ENCODE data around the gene DAB2. TPM values are rescaled to one million over a fixed set of nuclear protein-coding genes. Genes with fewer than 3 reads are reported as not detected.

DAB2 gene
- total and polyA plus RNA-seq, 2 of the 8 experiments (the other 6 are each of a cell fraction or from before 2014, with no cell fraction given), result 2.6 to 4.9 TPM

- H3K9ac ChIP-seq (replicated peaks in 1 of 4; ENCODE audit: extremely low read depth in 1 of 4, low read depth in 3 of 4, low read length in 3 of 4), result no peak overlapping the region
- no peak overlapping the region for H3K27ac ChIP-seq (ENCODE audit: low read depth, low read length)
- H2BK15ac ChIP-seq (ENCODE audit: low read length), result no peak overlapping the region
- no peaks in the 10 kb centered on the region for H3K36me3 ChIP-seq (ENCODE audit: control insufficient read depth in 2 of 4, insufficient read depth in 4 of 4, low read length in 3 of 4)
- H4K20me1 ChIP-seq (replicated peaks in 1 of 2; ENCODE audit: control insufficient read depth in 1 of 2, insufficient read depth in 2 of 2, low read length in 2 of 2), result no peaks in the 10 kb centered on the region
- no peak overlapping the region for H3K4me2 ChIP-seq (ENCODE audit: insufficient read depth in 1 of 2, low read depth in 2 of 2, low read length in 2 of 2)
- ChIA-PET POLR2A (ENCODE audit: partially characterized antibody) (interaction anchor here (1.6 kb wide), 1 partner anchor 40 kb away, joined by 3 read pairs; the partner anchor contains the start of gene DAB2), CTCF (ENCODE audit: partially characterized antibody) (interaction anchor here (1.1 to 2.3 kb wide), 4 partner anchors 8 to 167 kb away, joined by 3 to 12 read pairs (median 8); no protein-coding TSS in a partner anchor)
- no peak overlapping the region for H4K91ac ChIP-seq (replicated peaks; ENCODE audit: insufficient read length, low read length)
- H2BK20ac ChIP-seq (ENCODE audit: low read length), result no peak overlapping the region
- no peak overlapping the region for H4K5ac ChIP-seq (ENCODE audit: insufficient read length, low read depth, low read length)
- H3K4me3 ChIP-seq (ENCODE audit: extremely low read depth in 1 of 4, insufficient read depth in 2 of 4, low read depth in 3 of 4, low read length in 4 of 4), result no peak overlapping the region
- no peak overlapping the region for H2BK12ac ChIP-seq (ENCODE audit: low read depth, low read length)
- H4K8ac ChIP-seq (ENCODE audit: extremely low read depth, insufficient read depth, low read length), result no peak overlapping the region
- no peaks in the 10 kb centered on the region for H3K79me1 ChIP-seq (ENCODE audit: low read depth, low read length)
- 88% methylated on average over 1 of the region's 1 CpG; no CpG with 5 or more reads in 1 of the 2 experiments for WGBS, 2 experiments (ENCODE audit: extremely low coverage in 1 of 2, insufficient coverage in 1 of 2, insufficient read length in 1 of 2, insufficient replicate concordance in 2 of 2, low coverage in 1 of 2, low lambda C conversion rate in 2 of 2, missing lambda C conversion rate in 1 of 2)
- H3K14ac ChIP-seq (ENCODE audit: insufficient read length), result no peak overlapping the region
- H2AK5ac ChIP-seq (ENCODE audit: low read depth, low read length), result no peak overlapping the region
- H3K18ac ChIP-seq (ENCODE audit: extremely low read depth, low read length), result no peak overlapping the region
- no peak overlapping the region for H2AFZ ChIP-seq (ENCODE audit: low read length)
- H3K79me2 ChIP-seq (ENCODE audit: control insufficient read depth in 1 of 2, insufficient read depth in 2 of 2, low read length in 2 of 2), result no peaks in the 10 kb centered on the region
- FAIRE-seq (no peak), DNase-seq (ENCODE audit: low read depth in 1 of 2, low spot score in 2 of 2) (no peak)
- H2BK5ac ChIP-seq (ENCODE audit: low read depth, low read length), result no peak overlapping the region
- no peaks in the 10 kb centered on the region for H3K27me3 ChIP-seq (replicated peaks in 1 of 4; ENCODE audit: control insufficient read depth in 3 of 4, extremely low read depth in 1 of 4, insufficient read depth in 3 of 4, low read length in 3 of 4)
- no peak overlapping the region for H3K23ac ChIP-seq (ENCODE audit: insufficient read length)
- no peaks in the 10 kb centered on the region for H3K4me1 ChIP-seq (replicated peaks in 1 of 4; ENCODE audit: control insufficient read depth in 3 of 4, insufficient read depth in 4 of 4, low read length in 3 of 4)
- H3K56ac ChIP-seq (replicated peaks; ENCODE audit: insufficient read length, low read depth, low read length), result no peak overlapping the region
- no peak overlapping the region for H2BK120ac ChIP-seq (replicated peaks; ENCODE audit: low read depth, low read length)
- H3K9me3 ChIP-seq (ENCODE audit: insufficient read depth in 2 of 2, low read depth in 1 of 2, low read length in 1 of 2), result no peaks in the 10 kb centered on the region
- no peak overlapping the region for H3K4ac ChIP-seq (replicated peaks; ENCODE audit: insufficient read length, low read depth, low read length)
- no peaks in the 10 kb centered on the region for H3K23me2 ChIP-seq (ENCODE audit: low read depth, low read length)
- TF ChIP-seq CBX8 (IDR thresholded peaks at IDR 0.05; ENCODE audit: borderline replicate concordance, low read depth, low read length), result no peak
- no peak for TF ChIP-seq EGR1 (IDR thresholded peaks at IDR 0.05; ENCODE audit: borderline replicate concordance, low read depth, low read length)
- no peak for TF ChIP-seq TAF1 (IDR thresholded peaks at IDR 0.05; ENCODE audit: low read depth, low read length)
- no peak for TF ChIP-seq CHD2 (IDR thresholded peaks at IDR 0.05; ENCODE audit: low read length)
These were observed 40.5 kb downstream of the DAB2 start for GRCh38 chr5:39384271-39384670.
